ENCODE results near the gene ITLN2. TPM values are rescaled to one million over a fixed set of nuclear protein-coding genes. Genes with fewer than 3 reads are reported as not detected.

The ITLN2 gene
- total RNA-seq, 2 donors from 2014 or later = 20.3 to 29.7 TPM

GRCh38 chr1:160987359-160988050 lies 32.9 kb upstream of the ITLN2 start:
- peaks cover 3% of the 10 kb centered on the region for H3K36me3 ChIP-seq (ENCODE audit: control insufficient read depth, insufficient read depth, low read length)
- H3K36me3 Mint-ChIP-seq (ENCODE audit: low read depth) = peaks cover 18% of the 10 kb centered on the region
- H3K4me1 Mint-ChIP-seq = peaks cover 21% of the 10 kb centered on the region
- H3K4me3 ChIP-seq (ENCODE audit: low read length) = no peak overlapping the region
- H3K27ac ChIP-seq (ENCODE audit: low read depth, low read length) = no peak overlapping the region
- no peak overlapping the region for H3K9ac ChIP-seq (ENCODE audit: extremely low read depth, low read length, poor library complexity, severe bottlenecking)
- TF ChIP-seq, protein P1, sequence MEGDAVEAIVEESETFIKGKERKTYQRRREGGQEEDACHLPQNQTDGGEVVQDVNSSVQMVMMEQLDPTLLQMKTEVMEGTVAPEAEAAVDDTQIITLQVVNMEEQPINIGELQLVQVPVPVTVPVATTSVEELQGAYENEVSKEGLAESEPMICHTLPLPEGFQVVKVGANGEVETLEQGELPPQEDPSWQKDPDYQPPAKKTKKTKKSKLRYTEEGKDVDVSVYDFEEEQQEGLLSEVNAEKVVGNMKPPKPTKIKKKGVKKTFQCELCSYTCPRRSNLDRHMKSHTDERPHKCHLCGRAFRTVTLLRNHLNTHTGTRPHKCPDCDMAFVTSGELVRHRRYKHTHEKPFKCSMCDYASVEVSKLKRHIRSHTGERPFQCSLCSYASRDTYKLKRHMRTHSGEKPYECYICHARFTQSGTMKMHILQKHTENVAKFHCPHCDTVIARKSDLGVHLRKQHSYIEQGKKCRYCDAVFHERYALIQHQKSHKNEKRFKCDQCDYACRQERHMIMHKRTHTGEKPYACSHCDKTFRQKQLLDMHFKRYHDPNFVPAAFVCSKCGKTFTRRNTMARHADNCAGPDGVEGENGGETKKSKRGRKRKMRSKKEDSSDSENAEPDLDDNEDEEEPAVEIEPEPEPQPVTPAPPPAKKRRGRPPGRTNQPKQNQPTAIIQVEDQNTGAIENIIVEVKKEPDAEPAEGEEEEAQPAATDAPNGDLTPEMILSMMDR (conservative IDR thresholded peaks at IDR 0.05) = no peak
- H3K9me3 ChIP-seq (ENCODE audit: control insufficient read depth, low read length) = no peaks in the 10 kb centered on the region
- DNase-seq = peak; percentile 64
- H3K27ac Mint-ChIP-seq = peak overlapping the region; percentile 75
- no peaks in the 10 kb centered on the region for H3K27me3 Mint-ChIP-seq (ENCODE audit: insufficient read depth)
- peaks cover 5% of the 10 kb centered on the region for H3K9me3 Mint-ChIP-seq
- 68 to 70% methylated on average over 8 of the region's 8 CpGs for WGBS, 2 experiments (ENCODE audit: insufficient coverage in 1 of 2, insufficient read length in 1 of 2)
- H3K27me3 ChIP-seq (ENCODE audit: control insufficient read depth, insufficient read depth, low read length, poor library complexity, severe bottlenecking) = no peaks in the 10 kb centered on the region
- no peak overlapping the region for H3K4me3 Mint-ChIP-seq
- H3K4me1 ChIP-seq (ENCODE audit: control insufficient read depth, insufficient read depth, low read length) = no peaks in the 10 kb centered on the region

- Mint-ChIP-seq H3K4me1 (peaks cover 27% of the 10 kb centered on the region), H3K9me3 (peaks cover 7% of the 10 kb centered on the region), H3K27me3 (ENCODE audit: insufficient read depth) (peaks cover 3% of the 10 kb centered on the region), H3K36me3 (ENCODE audit: low read depth) (peaks cover 15% of the 10 kb centered on the region), H3K27ac (no peak overlapping the region), H3K4me3 (no peak overlapping the region)
- H3K27ac ChIP-seq (ENCODE audit: low read depth, low read length) = no peak overlapping the region
- no peak for DNase-seq
- no peaks in the 10 kb centered on the region for H3K4me1 ChIP-seq (ENCODE audit: control insufficient read depth, insufficient read depth, low read length)
- TF ChIP-seq, protein P1 (conservative IDR thresholded peaks at IDR 0.05) = no peak
- peaks cover 9% of the 10 kb centered on the region for H3K27me3 ChIP-seq (ENCODE audit: control insufficient read depth, insufficient read depth, low read length, poor library complexity, severe bottlenecking)
- H3K9ac ChIP-seq (ENCODE audit: extremely low read depth, low read length, poor library complexity, severe bottlenecking) = no peak overlapping the region
- H3K4me3 ChIP-seq (ENCODE audit: low read length) = no peak overlapping the region
- no peaks in the 10 kb centered on the region for H3K9me3 ChIP-seq (ENCODE audit: control insufficient read depth, low read length)
- WGBS, 2 experiments (ENCODE audit: insufficient coverage in 1 of 2, insufficient read length in 1 of 2) = 99 to 100% methylated on average over 2 to 4 of the region's 4 CpGs
- no peaks in the 10 kb centered on the region for H3K36me3 ChIP-seq (ENCODE audit: control insufficient read depth, insufficient read depth, low read length)
Observed at GRCh38 chr1:160985723-160986122, 31.1 kb upstream of the ITLN2 start.

DNA sequence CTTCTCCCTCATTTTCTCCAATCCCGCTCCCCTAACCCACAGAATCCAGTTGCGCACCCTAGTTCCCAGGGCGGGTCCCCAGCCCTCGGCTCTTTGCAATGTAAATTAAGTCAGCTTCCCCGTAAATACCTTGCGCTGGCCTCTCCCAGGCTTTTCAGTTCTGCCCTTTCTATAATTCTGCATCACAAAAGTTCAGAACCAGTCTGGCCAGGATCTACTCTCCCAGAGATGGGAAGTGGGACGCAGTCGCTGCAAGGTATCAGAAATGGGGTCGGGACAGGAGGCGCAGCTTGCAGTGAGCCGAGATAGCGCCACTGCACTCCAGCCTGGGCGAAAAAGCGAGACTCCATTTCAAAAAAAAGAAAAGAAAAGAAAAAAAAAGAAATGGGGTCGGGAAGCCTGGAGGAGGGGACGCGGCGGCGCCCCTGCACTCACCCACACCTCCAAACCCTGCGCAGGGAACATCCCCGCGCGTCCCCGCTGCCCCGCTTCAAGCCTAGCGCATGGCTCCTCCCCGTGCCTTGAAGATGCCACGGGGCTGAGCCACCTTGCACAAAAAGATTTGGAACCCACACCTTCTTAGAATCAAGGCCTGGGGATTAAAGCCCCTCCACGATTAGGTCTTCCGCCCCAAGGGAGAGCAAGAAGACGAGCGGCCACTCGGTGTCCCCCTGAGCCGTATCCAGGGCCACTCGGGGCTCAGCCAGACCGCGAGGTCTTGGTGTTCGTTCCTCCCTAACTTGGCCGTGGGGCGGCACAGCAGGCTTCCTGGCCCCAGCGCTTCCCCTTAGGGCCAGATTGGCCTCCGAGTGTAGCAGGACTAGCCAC lies 27.2 kb upstream of the ITLN2 start:
- Mint-ChIP-seq H3K27me3 (ENCODE audit: insufficient read depth) (peaks cover 3% of the 10 kb centered on the region), H3K9me3 (peaks cover 7% of the 10 kb centered on the region), H3K27ac (peak overlapping the region; percentile 87), H3K36me3 (ENCODE audit: low read depth) (peaks cover 13% of the 10 kb centered on the region), H3K4me1 (peaks cover 11% of the 10 kb centered on the region), H3K4me3 (peak overlapping the region; percentile 61)
- Histone ChIP-seq H3K4me3 (ENCODE audit: low read length) (no peak overlapping the region), H3K27me3 (ENCODE audit: control insufficient read depth, insufficient read depth, low read length, poor library complexity, severe bottlenecking) (peaks cover 9% of the 10 kb centered on the region), H3K9ac (ENCODE audit: extremely low read depth, low read length, poor library complexity, severe bottlenecking) (no peak overlapping the region), H3K9me3 (ENCODE audit: control insufficient read depth, low read length) (no peaks in the 10 kb centered on the region), H3K36me3 (ENCODE audit: control insufficient read depth, insufficient read depth, low read length) (no peaks in the 10 kb centered on the region), H3K4me1 (ENCODE audit: control insufficient read depth, insufficient read depth, low read length) (no peaks in the 10 kb centered on the region), H3K27ac (ENCODE audit: low read depth, low read length) (no peak overlapping the region)
- TF ChIP-seq, protein P1 (conservative IDR thresholded peaks at IDR 0.05) = no peak
- WGBS, 2 experiments (ENCODE audit: insufficient coverage in 1 of 2, insufficient read length in 1 of 2) = 46 to 47% methylated on average over 30 to 42 of the region's 42 CpGs
- peak; percentile 83 for DNase-seq

Measured in endodermal cell (in vitro differentiated cells).